Activated naive CD8-positive, alpha-beta T cell treated with anti-CD3 and anti-CD28 coated beads for 36 hours (primary cell): ENCODE results near the gene SLC44A4. TPM values are rescaled to one million over a fixed set of nuclear protein-coding genes. Genes with fewer than 3 reads are reported as not detected.
A peak's percentile ranks its signal among the peaks of the same experiment; 100 is the strongest.
"Not testable (repeated sequence)": the region's sequence is repeated elsewhere in the genome, so short reads cannot be mapped to it uniquely, and the experiment has no call there.

ENCODE experiments used
- DNase-seq: peaks from one replicate; pipeline ENCODE4 v3.0.0; 2021
- H3K27ac Mint-ChIP-seq: one replicate; pipeline ENCODE4 v1.8.0; 2022; ENCODE audit warnings: mild to moderate bottlenecking, moderate library complexity, mixed read lengths
- H3K27me3 Mint-ChIP-seq: one replicate; pipeline ENCODE4 v1.8.0; 2022; ENCODE audit warnings: mild to moderate bottlenecking, mixed read lengths
- H3K36me3 Mint-ChIP-seq: one replicate; pipeline ENCODE4 v1.8.0; 2021; ENCODE audit warnings: mild to moderate bottlenecking, mixed read lengths
- H3K4me1 Mint-ChIP-seq: one replicate; pipeline ENCODE4 v1.8.0; 2021; ENCODE audit warnings: mixed read lengths
- H3K4me3 Mint-ChIP-seq: one replicate; pipeline ENCODE4 v1.8.0; 2022; ENCODE audit warnings: mild to moderate bottlenecking, moderate library complexity, mixed read lengths
- H3K9me3 Mint-ChIP-seq: one replicate; pipeline ENCODE4 v1.8.0; 2022; ENCODE audit warnings: mixed read lengths
- total RNA-seq, 2 experiments: library from RNA; stranded (reverse); gene quantifications; one replicate each; pipeline ENCODE4 v1.2.3, GENCODE V29; 2021

Gene SLC44A4
- total RNA-seq, 2 experiments from 2014 or later: 0.30 TPM; not detected in 1

DNA sequence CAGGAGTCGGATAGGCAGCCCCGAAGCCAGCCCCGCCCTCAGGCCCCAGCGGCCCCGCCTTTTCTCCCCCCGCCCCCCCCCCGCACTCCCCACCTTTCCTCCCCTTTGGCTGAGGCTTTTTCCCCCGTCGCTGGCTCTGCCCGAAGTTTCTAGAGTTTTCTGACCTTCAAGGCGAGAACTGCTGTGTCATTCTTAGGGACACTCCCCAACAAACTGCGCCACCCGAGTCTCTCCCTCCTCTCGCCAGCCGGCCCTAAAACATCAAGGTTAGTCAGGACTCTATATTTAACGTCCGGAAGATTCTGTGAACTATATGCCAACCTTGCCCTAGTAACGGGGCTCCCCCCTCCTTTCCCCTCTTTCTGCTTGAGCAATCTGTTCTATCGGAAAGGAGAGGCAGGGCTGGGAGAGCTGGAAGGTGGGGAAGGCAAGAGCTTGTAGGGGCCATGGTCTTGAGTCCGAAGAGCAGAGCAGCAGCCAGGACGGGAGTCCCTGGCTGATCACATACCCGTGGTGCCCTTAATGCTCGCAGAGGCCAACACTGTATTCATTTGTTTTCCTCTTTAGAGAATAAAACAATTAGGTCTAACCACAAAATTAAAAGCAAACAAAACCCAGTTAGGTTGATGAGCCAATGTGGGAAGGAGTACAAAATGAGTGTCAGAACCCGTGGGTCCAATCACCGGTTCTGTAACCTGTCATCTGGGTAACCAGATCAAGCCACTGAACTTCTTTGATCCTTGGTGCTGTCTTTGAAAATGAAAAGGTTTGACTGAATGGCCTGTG lies 56.6 kb downstream of the SLC44A4 start:
- H3K36me3 Mint-ChIP-seq: no peaks in the 10 kb centered on the region
- peaks cover 27% of the 10 kb centered on the region for H3K27me3 Mint-ChIP-seq
- peak overlapping the region; percentile 98 for H3K4me3 Mint-ChIP-seq
- DNase-seq: peak; percentile 44
- H3K9me3 Mint-ChIP-seq: no peaks in the 10 kb centered on the region
- H3K27ac Mint-ChIP-seq: peak overlapping the region; percentile 94
- H3K4me1 Mint-ChIP-seq: peaks cover 46% of the 10 kb centered on the region

- H3K4me1 Mint-ChIP-seq: peaks cover 40% of the 10 kb centered on the region
- no peaks in the 10 kb centered on the region for H3K36me3 Mint-ChIP-seq
- H3K9me3 Mint-ChIP-seq: no peaks in the 10 kb centered on the region
- peak overlapping the region; percentile 94 for H3K27ac Mint-ChIP-seq
- peak overlapping the region; percentile 98 for H3K4me3 Mint-ChIP-seq
- DNase-seq: peak; percentile 71
- H3K27me3 Mint-ChIP-seq: peaks cover 23% of the 10 kb centered on the region
Measured at GRCh38 chr6:31821301-31822035, 57.3 kb downstream of the SLC44A4 start.

- H3K27ac Mint-ChIP-seq, H3K9me3 Mint-ChIP-seq, H3K4me3 Mint-ChIP-seq, DNase-seq, H3K36me3 Mint-ChIP-seq: not testable (repeated sequence)
- Mint-ChIP-seq H3K4me1 (peaks cover 35% of the 10 kb centered on the region), H3K27me3 (peaks cover 14% of the 10 kb centered on the region)
Measured at GRCh38 chr6:31820399-31820798, 58.4 kb downstream of the SLC44A4 start.

DNA sequence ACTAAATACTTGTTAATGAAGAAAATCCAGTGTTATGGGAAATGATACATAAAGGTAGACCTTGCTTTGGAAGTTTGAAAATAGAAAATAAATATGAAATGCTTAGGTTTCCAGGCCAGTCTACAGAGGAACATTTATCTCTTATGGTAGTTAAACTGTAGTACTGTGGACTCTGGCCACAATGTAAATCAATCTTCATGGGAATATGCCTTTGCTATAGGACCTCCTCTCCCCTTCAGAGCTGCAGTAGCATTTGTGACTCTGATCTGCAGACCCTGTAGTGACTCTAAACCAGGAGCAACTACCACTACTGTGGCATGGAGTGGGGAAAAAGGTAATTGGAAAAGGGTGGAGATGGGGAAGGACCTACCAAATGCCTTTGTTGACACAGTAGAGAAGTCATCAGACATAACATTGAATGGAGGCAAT lies 58.9 kb downstream of the SLC44A4 start:
- Mint-ChIP-seq H3K4me3 (no peak overlapping the region), H3K4me1 (peaks cover 33% of the 10 kb centered on the region), H3K27me3 (peaks cover 8% of the 10 kb centered on the region), H3K9me3 (no peaks in the 10 kb centered on the region), H3K27ac (no peak overlapping the region), H3K36me3 (no peaks in the 10 kb centered on the region)
- no peak for DNase-seq

GRCh38 chr6:31817929-31818511 lies 60.8 kb downstream of the SLC44A4 start:
- H3K4me3 Mint-ChIP-seq: peak overlapping the region; percentile 79
- peaks cover 46% of the 10 kb centered on the region for H3K4me1 Mint-ChIP-seq
- H3K36me3 Mint-ChIP-seq, H3K27me3 Mint-ChIP-seq, DNase-seq, H3K9me3 Mint-ChIP-seq: not testable (repeated sequence)
- peak overlapping the region; percentile 77 for H3K27ac Mint-ChIP-seq

DNA sequence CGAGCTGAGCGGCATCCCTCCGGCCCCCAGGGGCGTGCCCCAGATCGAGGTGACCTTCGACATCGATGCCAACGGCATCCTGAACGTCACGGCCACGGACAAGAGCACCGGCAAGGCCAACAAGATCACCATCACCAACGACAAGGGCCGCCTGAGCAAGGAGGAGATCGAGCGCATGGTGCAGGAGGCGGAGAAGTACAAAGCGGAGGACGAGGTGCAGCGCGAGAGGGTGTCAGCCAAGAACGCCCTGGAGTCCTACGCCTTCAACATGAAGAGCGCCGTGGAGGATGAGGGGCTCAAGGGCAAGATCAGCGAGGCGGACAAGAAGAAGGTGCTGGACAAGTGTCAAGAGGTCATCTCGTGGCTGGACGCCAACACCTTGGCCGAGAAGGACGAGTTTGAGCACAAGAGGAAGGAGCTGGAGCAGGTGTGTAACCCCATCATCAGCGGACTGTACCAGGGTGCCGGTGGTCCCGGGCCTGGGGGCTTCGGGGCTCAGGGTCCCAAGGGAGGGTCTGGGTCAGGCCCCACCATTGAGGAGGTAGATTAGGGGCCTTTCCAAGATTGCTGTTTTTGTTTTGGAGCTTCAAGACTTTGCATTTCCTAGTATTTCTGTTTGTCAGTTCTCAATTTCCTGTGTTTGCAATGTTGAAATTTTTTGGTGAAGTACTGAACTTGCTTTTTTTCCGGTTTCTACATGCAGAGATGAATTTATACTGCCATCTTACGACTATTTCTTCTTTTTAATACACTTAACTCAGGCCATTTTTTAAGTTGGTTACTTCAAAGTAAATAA lies 61.5 kb downstream of the SLC44A4 start:
- H3K9me3 Mint-ChIP-seq, H3K36me3 Mint-ChIP-seq: not testable (repeated sequence)
- peak overlapping the region; percentile 79 for H3K4me3 Mint-ChIP-seq

DNA sequence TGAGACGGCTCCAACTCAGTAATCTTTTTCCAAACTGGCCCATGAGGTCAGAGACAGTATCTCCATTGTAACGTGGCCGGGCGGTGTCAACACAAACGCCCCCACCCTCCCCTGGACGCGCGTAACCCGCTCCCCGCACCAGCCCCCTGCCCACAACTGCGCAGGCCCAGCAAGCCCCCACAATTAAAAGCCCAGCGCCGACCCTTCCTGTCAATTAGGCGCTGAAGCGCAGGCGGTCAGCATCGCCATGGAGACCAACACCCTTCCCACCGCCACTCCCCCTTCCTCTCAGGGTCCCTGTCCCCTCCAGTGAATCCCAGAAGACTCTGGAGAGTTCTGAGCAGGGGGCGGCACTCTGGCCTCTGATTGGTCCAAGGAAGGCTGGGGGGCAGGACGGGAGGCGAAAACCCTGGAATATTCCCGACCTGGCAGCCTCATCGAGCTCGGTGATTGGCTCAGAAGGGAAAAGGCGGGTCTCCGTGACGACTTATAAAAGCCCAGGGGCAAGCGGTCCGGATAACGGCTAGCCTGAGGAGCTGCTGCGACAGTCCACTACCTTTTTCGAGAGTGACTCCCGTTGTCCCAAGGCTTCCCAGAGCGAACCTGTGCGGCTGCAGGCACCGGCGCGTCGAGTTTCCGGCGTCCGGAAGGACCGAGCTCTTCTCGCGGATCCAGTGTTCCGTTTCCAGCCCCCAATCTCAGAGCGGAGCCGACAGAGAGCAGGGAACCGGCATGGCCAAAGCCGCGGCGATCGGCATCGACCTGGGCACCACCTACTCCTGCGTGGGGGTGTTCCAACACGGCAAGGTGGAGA lies 63.6 kb downstream of the SLC44A4 start, which contains the start of the genes HSPA1A and HSPA1L:
Gene HSPA1A, plus strand, starts transcription at position 519 of the 814 bp plus-strand sequence. Its CDS starts 214 bp downstream, at position 733.
Gene HSPA1L, minus strand, starts transcription at position 259 of the 814 bp plus-strand sequence. CDS start 3,311 bp downstream, outside the sequence.
- Mint-ChIP-seq H3K9me3 (no peaks in the 10 kb centered on the region), H3K36me3 (no peaks in the 10 kb centered on the region), H3K4me1 (peaks cover 34% of the 10 kb centered on the region), H3K4me3 (peak within 1 kb of the TSS; percentile 84), H3K27me3 (no peaks in the 10 kb centered on the region), H3K27ac (peak within 1 kb of the TSS; percentile 84)
- DNase-seq: peak; percentile 45

More for the DNA sequence above, 61.5 kb downstream of the SLC44A4 start:
- not testable (repeated sequence) for H3K27me3 Mint-ChIP-seq, DNase-seq
- Mint-ChIP-seq H3K27ac (peak overlapping the region; percentile 77), H3K4me1 (peaks cover 45% of the 10 kb centered on the region)

GRCh38 chr6:31814677-31815024 lies 64.1 kb downstream of the SLC44A4 start:
- Mint-ChIP-seq H3K4me1 (peaks cover 34% of the 10 kb centered on the region), H3K27ac (peak overlapping the region; percentile 84), H3K4me3 (peak overlapping the region; percentile 84), H3K9me3 (no peaks in the 10 kb centered on the region), H3K36me3 (no peaks in the 10 kb centered on the region), H3K27me3 (no peaks in the 10 kb centered on the region)
- DNase-seq: peak; percentile 67

DNA sequence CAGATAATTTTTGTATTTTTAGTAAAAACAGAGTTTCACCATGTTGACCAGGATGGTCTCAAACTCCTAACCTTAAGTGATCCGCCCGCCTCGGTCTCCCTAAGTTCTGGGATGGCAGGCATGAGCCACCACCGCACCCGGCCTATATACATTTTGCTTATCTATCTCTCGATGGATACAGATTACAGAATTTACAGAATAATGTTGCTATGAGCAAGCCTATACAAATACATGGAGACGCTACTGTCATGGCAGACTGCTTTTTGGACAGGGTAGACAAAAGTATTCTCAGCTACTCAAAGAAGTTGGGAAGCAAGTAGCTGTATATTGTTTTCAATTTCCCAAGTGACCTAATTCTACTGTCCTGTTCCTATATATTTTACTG lies 65.3 kb downstream of the SLC44A4 start:
- Mint-ChIP-seq H3K36me3 (no peaks in the 10 kb centered on the region), H3K27me3 (no peaks in the 10 kb centered on the region), H3K27ac (no peak overlapping the region), H3K4me1 (peaks cover 32% of the 10 kb centered on the region), H3K4me3 (no peak overlapping the region), H3K9me3 (no peaks in the 10 kb centered on the region)
- no peak for DNase-seq

Other genes with a start within 250 kb of the SLC44A4 start
- gene BAG6, start 226.3 kb downstream of the SLC44A4 start, total RNA-seq: 100 to 1,000 TPM; 244 to 246 TPM
- 1 to 10 TPM; 5.1 to 5.7 TPM for gene APOM, start 223.1 kb downstream of the SLC44A4 start, total RNA-seq
- 10 to 100 TPM; 10.8 to 11.1 TPM for gene C6orf47, start 218.2 kb downstream of the SLC44A4 start, total RNA-seq
- 10 to 100 TPM; 33.3 to 37.0 TPM for gene GPANK1, start 214.0 kb downstream of the SLC44A4 start, total RNA-seq
- 100 to 1,000 TPM; 297 to 307 TPM for gene CSNK2B, start 212.9 kb downstream of the SLC44A4 start, total RNA-seq
- gene LY6G5B, start 209.0 kb downstream of the SLC44A4 start, total RNA-seq: 10 to 100 TPM; 17.6 to 21.4 TPM
- gene LY6G5C, start 197.9 kb downstream of the SLC44A4 start, total RNA-seq: 1 to 10 TPM; 2.3 to 2.4 TPM
- 10 to 100 TPM; 33.3 to 35.8 TPM for gene ABHD16A, start 175.7 kb downstream of the SLC44A4 start, total RNA-seq
- gene LY6G6F, start 172.1 kb downstream of the SLC44A4 start, total RNA-seq: not detected
- gene LY6G6D, start 163.6 kb downstream of the SLC44A4 start, total RNA-seq: not detected
- not detected for gene LY6G6C, start 157.3 kb downstream of the SLC44A4 start, total RNA-seq
- gene MPIG6B, start 155.6 kb downstream of the SLC44A4 start, total RNA-seq: under 1 TPM; 0.16 to 0.56 TPM
- 1 to 10 TPM; 3.5 to 3.8 TPM for gene DDAH2, start 149.7 kb downstream of the SLC44A4 start, total RNA-seq
- gene CLIC1, start 142.5 kb downstream of the SLC44A4 start, total RNA-seq: 100 to 1,000 TPM; 328 to 329 TPM
- 10 to 100 TPM; 48.1 to 53.4 TPM for gene MSH5, start 139.0 kb downstream of the SLC44A4 start, total RNA-seq
- 1 to 10 TPM; 7.6 to 9.5 TPM for gene SAPCD1, start 116.3 kb downstream of the SLC44A4 start, total RNA-seq
- gene VWA7, start 101.7 kb downstream of the SLC44A4 start, total RNA-seq: 1 to 10 TPM; 1.6 to 1.7 TPM
- gene VARS1, start 83.2 kb downstream of the SLC44A4 start, total RNA-seq: 100 to 1,000 TPM; 176 to 181 TPM
- 100 to 1,000 TPM; 145 TPM for gene LSM2, start 72.0 kb downstream of the SLC44A4 start, total RNA-seq
- gene HSPA1L, start 63.7 kb downstream of the SLC44A4 start, total RNA-seq: 1 to 10 TPM; 1.2 to 1.5 TPM
- gene HSPA1A, start 63.5 kb downstream of the SLC44A4 start, total RNA-seq: 10 to 100 TPM; 24.3 to 24.8 TPM
- gene HSPA1B, start 51.3 kb downstream of the SLC44A4 start, total RNA-seq: 10 to 100 TPM; 21.6 to 24.3 TPM
- 10 to 100 TPM; 12.4 to 12.9 TPM for gene NEU1, start 16.2 kb downstream of the SLC44A4 start, total RNA-seq
- 10 to 100 TPM; 63.4 to 64.0 TPM for gene EHMT2, start 18.7 kb upstream of the SLC44A4 start, total RNA-seq
- gene ZBTB12, start 23.1 kb upstream of the SLC44A4 start, total RNA-seq: 1 to 10 TPM; 3.1 to 3.2 TPM
- 1 to 10 TPM in 1 of 2 experiments, under 1 TPM in 1; 0.42 to 1.6 TPM for gene C2, start 48.7 kb upstream of the SLC44A4 start, total RNA-seq
- under 1 TPM; 0.52 to 0.82 TPM for gene CFB, start 67.1 kb upstream of the SLC44A4 start, total RNA-seq
- 10 to 100 TPM; 73.8 to 75.5 TPM for gene NELFE, start 80.0 kb upstream of the SLC44A4 start, total RNA-seq
- gene SKIC2, start 80.2 kb upstream of the SLC44A4 start, total RNA-seq: 10 to 100 TPM; 84.6 to 90.9 TPM
- 10 to 100 TPM; 15.6 to 16.3 TPM for gene DXO, start 93.1 kb upstream of the SLC44A4 start, total RNA-seq
- gene C4A, start 103.1 kb upstream of the SLC44A4 start, total RNA-seq: 1 to 10 TPM; 2.2 to 3.2 TPM
- gene C4B, start 135.8 kb upstream of the SLC44A4 start, total RNA-seq: 1 to 10 TPM; 3.0 to 4.0 TPM
- under 1 TPM in 1 of 2 experiments, not detected in 1; 0.12 TPM for gene CYP21A2, start 159.4 kb upstream of the SLC44A4 start, total RNA-seq
- gene TNXB, start 230.3 kb upstream of the SLC44A4 start, total RNA-seq: 1 to 10 TPM in 1 of 2 experiments, under 1 TPM in 1; 0.43 to 1.2 TPM
- gene ATF6B, start 249.2 kb upstream of the SLC44A4 start, total RNA-seq: 10 to 100 TPM; 50.4 to 53.5 TPM